Activated naive CD8-positive, alpha-beta T cell treated with anti-CD3 and anti-CD28 coated beads, Interleukin-2, amount 50 U/mL, for 24 hours (primary cell): Measurements from ENCODE around the gene NEGR1.

Experiments used
- ATAC-seq: fragments of 150-1000 bp; cut with Tn5 transposase; one replicate; pipeline ENCODE4 v1.10.0; 2021
- DNase-seq: peaks from one replicate; pipeline ENCODE4 v3.0.0; 2021
- H3K27ac Mint-ChIP-seq: one replicate; pipeline ENCODE4 v1.8.0; 2021; ENCODE audit warnings: mild to moderate bottlenecking, mixed read lengths
- H3K27me3 Mint-ChIP-seq: one replicate; pipeline ENCODE4 v1.8.0; 2021; ENCODE audit warnings: mixed read lengths
- H3K36me3 Mint-ChIP-seq: one replicate; pipeline ENCODE4 v1.8.0; 2021; ENCODE audit warnings: low read depth, mixed read lengths
- H3K4me1 Mint-ChIP-seq: one replicate; pipeline ENCODE4 v1.8.0; 2021; ENCODE audit warnings: mixed read lengths
- H3K4me3 Mint-ChIP-seq: one replicate; pipeline ENCODE4 v1.8.0; 2021; ENCODE audit warnings: mild to moderate bottlenecking, moderate library complexity, mixed read lengths
- H3K9me3 Mint-ChIP-seq: one replicate; pipeline ENCODE4 v1.8.0; 2021; ENCODE audit warnings: mixed read lengths

The NEGR1 gene

DNA sequence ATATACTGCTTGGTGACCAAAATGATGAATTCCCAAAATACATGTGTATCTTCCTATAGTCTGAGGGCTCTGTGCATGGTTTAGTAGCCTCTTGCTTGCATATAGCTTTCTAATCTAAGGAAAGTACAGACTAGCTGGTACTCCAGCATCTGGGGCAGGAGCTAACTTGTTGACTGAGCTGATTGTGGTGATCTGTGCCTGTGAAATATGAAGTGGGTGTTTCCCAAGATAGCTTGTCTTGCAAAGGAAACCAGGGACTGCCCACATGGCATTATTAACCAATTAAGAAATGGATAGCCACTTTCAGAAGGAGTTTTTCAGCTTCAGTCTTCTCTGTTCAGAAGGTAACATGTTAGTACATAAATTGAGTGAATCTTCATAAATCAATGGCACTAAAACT, 219.8 kb downstream of the NEGR1 start:
- Mint-ChIP-seq H3K4me1 (no peaks in the 10 kb centered on the region), H3K36me3 (no peaks in the 10 kb centered on the region), H3K27me3 (no peaks in the 10 kb centered on the region), H3K4me3 (no peak overlapping the region), H3K27ac (no peak overlapping the region), H3K9me3 (no peaks in the 10 kb centered on the region)
- ATAC-seq (no peak), DNase-seq (no peak)

GRCh38 chr1:72060466-72061245, 221.7 kb downstream of the NEGR1 start:
- Mint-ChIP-seq H3K9me3 (no peaks in the 10 kb centered on the region), H3K36me3 (no peaks in the 10 kb centered on the region), H3K4me3 (no peak overlapping the region), H3K4me1 (no peaks in the 10 kb centered on the region), H3K27ac (no peak overlapping the region), H3K27me3 (no peaks in the 10 kb centered on the region)
- ATAC-seq, result no peak
- DNase-seq, result no peak

DNA sequence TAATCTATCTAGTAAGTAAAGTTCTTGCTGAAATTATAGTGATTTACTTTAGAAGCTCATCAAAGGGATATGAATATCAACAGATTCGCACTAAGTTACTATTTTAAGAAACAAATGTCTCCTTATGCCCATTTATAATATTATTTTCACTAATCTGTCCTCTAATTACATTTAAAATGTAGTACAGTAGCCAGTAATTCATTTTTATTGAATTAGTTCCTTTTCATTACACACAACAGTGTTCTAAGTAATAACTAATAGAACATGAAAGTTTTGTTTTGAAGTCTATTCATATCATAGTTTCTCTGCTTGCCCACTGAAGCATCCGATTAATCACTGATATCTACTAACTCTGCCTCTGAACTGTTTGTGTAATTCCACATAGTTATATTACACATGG, 225.8 kb downstream of the NEGR1 start:
- ATAC-seq (no peak), DNase-seq (no peak)
- Mint-ChIP-seq H3K27me3 (no peaks in the 10 kb centered on the region), H3K4me3 (no peak overlapping the region), H3K36me3 (no peaks in the 10 kb centered on the region), H3K27ac (no peak overlapping the region), H3K4me1 (no peaks in the 10 kb centered on the region), H3K9me3 (no peaks in the 10 kb centered on the region)

- no peaks in the 10 kb centered on the region for H3K9me3 Mint-ChIP-seq
- H3K36me3 Mint-ChIP-seq, result no peaks in the 10 kb centered on the region
- DNase-seq (no peak), ATAC-seq (no peak)
- H3K4me3 Mint-ChIP-seq, result no peak overlapping the region
- H3K27ac Mint-ChIP-seq, result no peak overlapping the region
- H3K27me3 Mint-ChIP-seq, result no peaks in the 10 kb centered on the region
- H3K4me1 Mint-ChIP-seq, result no peaks in the 10 kb centered on the region
Observed at GRCh38 chr1:72051538-72051937, 230.8 kb downstream of the NEGR1 start.

DNA sequence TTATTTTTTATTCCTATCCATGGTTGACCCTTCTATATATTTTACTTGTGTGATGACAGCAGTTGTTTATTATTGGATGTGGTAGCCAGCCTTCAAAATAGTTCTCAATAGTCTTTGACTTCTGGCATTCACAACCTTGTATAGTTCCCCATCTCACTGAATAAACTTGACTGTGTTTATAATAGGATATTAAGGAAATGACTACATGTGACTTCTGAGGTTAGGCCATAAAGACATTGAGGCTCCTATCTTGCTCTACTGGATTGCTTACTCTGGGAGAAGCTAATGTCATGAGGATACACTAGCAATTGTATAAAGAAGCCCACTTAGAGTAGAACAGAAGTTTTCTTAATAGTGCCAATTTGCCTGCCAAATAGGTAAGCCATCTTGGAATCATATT, 231.8 kb downstream of the NEGR1 start:
- H3K27ac Mint-ChIP-seq, result no peak overlapping the region
- no peaks in the 10 kb centered on the region for H3K9me3 Mint-ChIP-seq
- H3K27me3 Mint-ChIP-seq, result no peaks in the 10 kb centered on the region
- ATAC-seq (no peak), DNase-seq (no peak)
- no peaks in the 10 kb centered on the region for H3K36me3 Mint-ChIP-seq
- H3K4me3 Mint-ChIP-seq, result no peak overlapping the region
- H3K4me1 Mint-ChIP-seq, result no peaks in the 10 kb centered on the region

DNA sequence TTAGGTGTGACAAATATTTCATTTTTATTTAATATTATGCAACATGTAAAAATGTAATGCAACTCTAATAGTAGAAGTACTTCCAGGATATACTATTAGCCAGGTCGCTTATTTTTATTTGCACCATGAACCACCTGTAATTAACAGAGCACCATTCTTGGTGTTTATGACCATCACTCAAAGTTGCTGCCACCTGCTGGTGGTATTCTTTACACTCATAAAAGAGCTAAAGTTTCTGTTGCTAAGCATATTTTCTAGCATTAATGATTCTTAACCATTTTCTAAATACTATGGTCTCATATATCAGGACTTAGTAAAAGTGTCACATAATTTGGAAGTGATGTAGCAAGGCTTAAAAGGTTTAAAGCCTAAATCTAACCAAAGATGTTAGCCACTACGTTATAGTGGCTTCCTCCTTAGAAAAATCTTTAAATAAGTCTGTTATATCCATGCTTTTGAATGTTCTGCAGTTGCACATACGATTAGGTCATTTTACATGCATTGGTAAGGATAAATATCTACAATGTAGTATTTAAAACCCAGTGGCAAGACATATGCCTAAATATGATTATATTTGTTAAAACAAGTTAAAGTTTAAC, 244.5 kb downstream of the NEGR1 start:
- DNase-seq (peak; percentile 8), ATAC-seq (no peak)
- Mint-ChIP-seq H3K36me3 (no peaks in the 10 kb centered on the region), H3K27me3 (no peaks in the 10 kb centered on the region), H3K27ac (no peak overlapping the region), H3K9me3 (no peaks in the 10 kb centered on the region), H3K4me3 (no peak overlapping the region), H3K4me1 (no peaks in the 10 kb centered on the region)

DNA sequence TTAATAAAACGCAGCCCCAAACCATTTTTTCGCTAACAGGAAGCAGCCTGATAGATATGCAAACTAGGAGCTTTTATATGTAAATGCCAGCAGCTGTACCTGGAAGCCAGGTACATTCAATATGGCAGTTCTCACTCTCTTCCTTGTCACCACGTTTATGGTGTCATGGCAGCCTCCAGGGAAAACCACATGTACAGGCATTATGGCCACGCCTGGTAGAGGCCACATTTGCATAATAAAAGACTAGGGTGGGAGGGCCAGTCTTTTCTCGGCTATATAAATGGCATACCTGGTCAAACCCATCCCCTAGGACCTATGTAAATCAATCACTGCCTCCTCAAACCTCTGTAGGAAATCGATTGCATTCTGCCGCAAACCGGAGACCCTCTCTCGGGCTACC, 247.5 kb downstream of the NEGR1 start:
- H3K4me1 Mint-ChIP-seq, result no peaks in the 10 kb centered on the region
- ATAC-seq (no peak), DNase-seq (no peak)
- H3K9me3 Mint-ChIP-seq, result no peaks in the 10 kb centered on the region
- H3K4me3 Mint-ChIP-seq, result no peak overlapping the region
- H3K27me3 Mint-ChIP-seq, result no peaks in the 10 kb centered on the region
- H3K36me3 Mint-ChIP-seq, result no peaks in the 10 kb centered on the region
- no peak overlapping the region for H3K27ac Mint-ChIP-seq

DNA sequence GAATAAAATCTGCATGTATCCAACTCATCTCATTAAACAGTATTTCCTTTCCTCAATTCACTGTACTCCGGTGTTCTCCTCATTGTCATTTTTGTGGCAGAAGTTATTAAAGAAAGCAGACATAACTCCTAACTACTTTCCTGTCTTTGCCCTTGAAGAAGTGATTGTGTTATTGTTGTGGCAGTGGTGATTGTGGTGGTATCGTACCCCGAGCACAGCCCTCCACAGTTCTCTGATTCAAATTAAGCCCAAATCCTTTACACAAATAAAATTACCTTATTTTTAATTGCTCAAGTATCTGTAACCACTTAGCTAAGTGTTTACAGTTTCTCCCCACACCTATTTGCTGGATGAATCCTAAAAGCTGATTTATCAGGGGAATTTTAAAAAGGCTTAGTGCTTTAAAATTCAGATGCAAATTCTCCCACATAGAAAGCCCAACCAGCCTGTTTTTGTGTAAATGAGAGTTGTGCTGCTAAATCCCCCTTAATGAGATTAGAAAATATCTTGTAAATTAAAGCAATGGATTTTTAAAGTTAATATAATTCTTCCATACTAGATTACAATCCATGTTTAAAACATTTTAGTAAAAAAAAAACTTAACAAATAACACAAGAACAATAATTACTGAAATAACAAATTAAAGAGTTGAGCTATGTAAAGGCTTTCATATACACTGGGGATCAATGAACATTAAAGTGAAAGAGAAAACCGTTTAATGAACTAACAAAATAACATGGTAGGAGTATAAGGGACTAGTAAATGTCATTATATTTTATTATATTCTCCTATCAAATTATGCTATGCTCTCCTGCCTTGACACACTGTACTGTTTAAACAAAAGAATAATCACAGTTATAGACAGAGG, 259.0 kb downstream of the NEGR1 start:
- ATAC-seq (no peak), DNase-seq (no peak)
- Mint-ChIP-seq H3K9me3 (no peaks in the 10 kb centered on the region), H3K4me3 (no peak overlapping the region), H3K4me1 (no peaks in the 10 kb centered on the region), H3K36me3 (no peaks in the 10 kb centered on the region), H3K27ac (no peak overlapping the region), H3K27me3 (no peaks in the 10 kb centered on the region)

DNA sequence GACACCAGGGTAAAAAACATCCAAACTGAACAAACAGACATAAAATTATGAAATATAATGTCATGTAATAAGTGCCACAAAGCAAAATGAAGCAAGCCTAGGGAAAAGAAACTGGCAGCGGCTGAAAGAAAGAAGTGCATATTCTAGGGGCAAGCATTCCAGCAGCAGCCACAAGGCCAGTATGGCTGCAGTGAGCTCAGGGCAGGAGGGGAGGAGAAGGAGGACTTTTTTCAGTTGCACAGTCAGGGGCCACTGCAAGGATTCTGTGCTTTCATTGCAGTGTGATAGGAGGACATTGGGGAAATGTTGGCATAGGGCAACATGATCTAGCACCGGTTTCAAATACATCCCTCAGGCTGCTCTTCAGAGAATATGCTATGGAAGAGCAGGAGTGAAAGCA, 263.8 kb downstream of the NEGR1 start:
- DNase-seq (no peak), ATAC-seq (no peak)
- no peaks in the 10 kb centered on the region for H3K36me3 Mint-ChIP-seq
- no peaks in the 10 kb centered on the region for H3K27me3 Mint-ChIP-seq
- H3K4me1 Mint-ChIP-seq, result no peaks in the 10 kb centered on the region
- no peak overlapping the region for H3K4me3 Mint-ChIP-seq
- H3K27ac Mint-ChIP-seq, result no peak overlapping the region
- H3K9me3 Mint-ChIP-seq, result no peaks in the 10 kb centered on the region

GRCh38 chr1:72015006-72015405, 267.3 kb downstream of the NEGR1 start:
- H3K36me3 Mint-ChIP-seq, result no peaks in the 10 kb centered on the region
- DNase-seq (no peak), ATAC-seq (no peak)
- no peak overlapping the region for H3K27ac Mint-ChIP-seq
- H3K9me3 Mint-ChIP-seq, result no peaks in the 10 kb centered on the region
- H3K27me3 Mint-ChIP-seq, result no peaks in the 10 kb centered on the region
- H3K4me1 Mint-ChIP-seq, result no peaks in the 10 kb centered on the region
- H3K4me3 Mint-ChIP-seq, result no peak overlapping the region

DNA sequence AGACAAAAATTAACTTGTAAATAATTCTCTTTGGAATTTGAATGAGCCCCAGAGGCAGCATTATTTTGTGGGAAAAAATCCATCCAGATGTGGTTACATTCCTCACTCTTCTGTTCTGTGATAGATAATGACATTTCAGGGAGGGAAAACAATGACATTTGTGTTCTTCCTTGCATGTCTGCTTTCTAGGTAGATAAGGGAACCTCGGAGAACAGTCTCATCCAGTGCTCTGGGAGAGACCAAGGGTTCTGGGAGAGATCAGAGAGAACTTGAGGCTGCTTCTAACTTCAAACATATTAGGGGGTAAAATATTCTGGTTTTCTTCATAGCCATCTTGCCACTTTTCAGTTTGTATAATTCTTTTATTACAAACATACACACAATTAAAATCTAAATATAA, 269.2 kb downstream of the NEGR1 start:
- Mint-ChIP-seq H3K36me3 (no peaks in the 10 kb centered on the region), H3K4me1 (no peaks in the 10 kb centered on the region), H3K4me3 (no peak overlapping the region), H3K27ac (no peak overlapping the region), H3K9me3 (no peaks in the 10 kb centered on the region), H3K27me3 (no peaks in the 10 kb centered on the region)
- DNase-seq (no peak), ATAC-seq (no peak)

- no peaks in the 10 kb centered on the region for H3K4me1 Mint-ChIP-seq
- no peak overlapping the region for H3K4me3 Mint-ChIP-seq
- ATAC-seq, result no peak
- H3K27ac Mint-ChIP-seq, result no peak overlapping the region
- no peaks in the 10 kb centered on the region for H3K9me3 Mint-ChIP-seq
- H3K27me3 Mint-ChIP-seq, result no peaks in the 10 kb centered on the region
- no peak for DNase-seq
- no peaks in the 10 kb centered on the region for H3K36me3 Mint-ChIP-seq
Observed at GRCh38 chr1:72011721-72012120, 270.6 kb downstream of the NEGR1 start.

DNA sequence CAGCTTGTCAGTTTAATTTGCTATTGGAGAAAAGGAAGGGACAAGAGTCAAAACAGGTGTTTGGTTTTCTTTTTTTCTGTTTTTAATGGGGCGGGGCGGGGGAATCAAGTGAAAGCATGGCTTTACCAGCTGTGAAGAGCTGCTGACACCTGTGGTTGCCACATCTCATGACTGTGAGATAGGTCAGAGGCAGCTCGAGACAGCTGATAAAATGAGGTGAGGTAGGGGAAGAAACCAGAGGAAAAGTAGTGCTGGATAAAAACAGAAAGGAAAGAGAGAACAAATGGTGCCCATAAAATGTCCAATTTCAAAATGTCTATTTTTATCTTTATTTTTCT, 272.3 kb downstream of the NEGR1 start:
- H3K36me3 Mint-ChIP-seq, result no peaks in the 10 kb centered on the region
- DNase-seq, result no peak
- H3K27me3 Mint-ChIP-seq, result no peaks in the 10 kb centered on the region
- no peak overlapping the region for H3K27ac Mint-ChIP-seq
- H3K9me3 Mint-ChIP-seq, result no peaks in the 10 kb centered on the region
- H3K4me3 Mint-ChIP-seq, result no peak overlapping the region
- H3K4me1 Mint-ChIP-seq, result no peaks in the 10 kb centered on the region
- no peak for ATAC-seq

GRCh38 chr1:72009173-72010093, 272.9 kb downstream of the NEGR1 start:
- no peaks in the 10 kb centered on the region for H3K9me3 Mint-ChIP-seq
- H3K4me3 Mint-ChIP-seq, result no peak overlapping the region
- H3K27me3 Mint-ChIP-seq, result no peaks in the 10 kb centered on the region
- H3K27ac Mint-ChIP-seq, result no peak overlapping the region
- DNase-seq (no peak), ATAC-seq (no peak)
- H3K36me3 Mint-ChIP-seq, result no peaks in the 10 kb centered on the region
- no peaks in the 10 kb centered on the region for H3K4me1 Mint-ChIP-seq
